ENCODE measurements around the gene OR7C2.

DNA sequence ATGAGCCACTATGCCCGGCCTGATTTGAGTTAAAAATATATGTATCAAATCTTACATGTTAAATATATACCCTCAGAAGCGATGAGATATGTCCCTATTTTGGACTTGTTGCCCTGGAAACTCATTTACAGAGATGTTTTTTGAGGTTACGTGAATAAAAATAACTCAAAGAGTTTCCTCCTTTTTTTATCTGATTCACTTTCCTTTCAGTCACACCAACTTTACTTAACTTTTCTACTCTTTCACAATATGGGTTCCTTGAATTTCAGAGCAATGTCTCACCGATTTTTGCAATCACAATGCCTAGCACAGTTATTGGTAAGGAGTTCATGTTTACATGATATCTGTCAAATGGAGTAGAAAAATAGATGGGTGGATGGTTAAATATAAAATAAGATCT is 2.3 kb downstream of the OR7C2 start:
- TF ChIP-seq, protein P1, sequence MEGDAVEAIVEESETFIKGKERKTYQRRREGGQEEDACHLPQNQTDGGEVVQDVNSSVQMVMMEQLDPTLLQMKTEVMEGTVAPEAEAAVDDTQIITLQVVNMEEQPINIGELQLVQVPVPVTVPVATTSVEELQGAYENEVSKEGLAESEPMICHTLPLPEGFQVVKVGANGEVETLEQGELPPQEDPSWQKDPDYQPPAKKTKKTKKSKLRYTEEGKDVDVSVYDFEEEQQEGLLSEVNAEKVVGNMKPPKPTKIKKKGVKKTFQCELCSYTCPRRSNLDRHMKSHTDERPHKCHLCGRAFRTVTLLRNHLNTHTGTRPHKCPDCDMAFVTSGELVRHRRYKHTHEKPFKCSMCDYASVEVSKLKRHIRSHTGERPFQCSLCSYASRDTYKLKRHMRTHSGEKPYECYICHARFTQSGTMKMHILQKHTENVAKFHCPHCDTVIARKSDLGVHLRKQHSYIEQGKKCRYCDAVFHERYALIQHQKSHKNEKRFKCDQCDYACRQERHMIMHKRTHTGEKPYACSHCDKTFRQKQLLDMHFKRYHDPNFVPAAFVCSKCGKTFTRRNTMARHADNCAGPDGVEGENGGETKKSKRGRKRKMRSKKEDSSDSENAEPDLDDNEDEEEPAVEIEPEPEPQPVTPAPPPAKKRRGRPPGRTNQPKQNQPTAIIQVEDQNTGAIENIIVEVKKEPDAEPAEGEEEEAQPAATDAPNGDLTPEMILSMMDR (IDR thresholded peaks at IDR 0.05) = no peak
- TF ChIP-seq POLR2AphosphoS5 (IDR thresholded peaks at IDR 0.05) (no peak), POLR2A (IDR thresholded peaks at IDR 0.05) (no peak)

Measured in suprapubic skin (tissue), 4 donors.